Retinal pigment epithelial cell (primary cell): ENCODE results near the gene MRPL37.

Experiments
- DNase-seq: peaks from one replicate; pipeline ENCODE4 v3.0.0-alpha.2; 2010; ENCODE audit warnings: low read depth
- H3K4me3 ChIP-seq: 2 replicates; pipeline ENCODE4 v1.5.1; 2011; ENCODE audit warnings: mild to moderate bottlenecking, low read length, control low read depth, moderate library complexity
- TF ChIP-seq, protein P1 (sequence below): conservative IDR thresholded peaks from 2 replicates; pipeline ENCODE4 v1.5.1; 2011; ENCODE audit warnings: low read depth, low read length, control low read depth, inconsistent platforms

Gene MRPL37

GRCh38 chr1:54257346-54257620, 57.3 kb downstream of the MRPL37 start:
- no peak overlapping the region for H3K4me3 ChIP-seq
- TF ChIP-seq, protein P1, sequence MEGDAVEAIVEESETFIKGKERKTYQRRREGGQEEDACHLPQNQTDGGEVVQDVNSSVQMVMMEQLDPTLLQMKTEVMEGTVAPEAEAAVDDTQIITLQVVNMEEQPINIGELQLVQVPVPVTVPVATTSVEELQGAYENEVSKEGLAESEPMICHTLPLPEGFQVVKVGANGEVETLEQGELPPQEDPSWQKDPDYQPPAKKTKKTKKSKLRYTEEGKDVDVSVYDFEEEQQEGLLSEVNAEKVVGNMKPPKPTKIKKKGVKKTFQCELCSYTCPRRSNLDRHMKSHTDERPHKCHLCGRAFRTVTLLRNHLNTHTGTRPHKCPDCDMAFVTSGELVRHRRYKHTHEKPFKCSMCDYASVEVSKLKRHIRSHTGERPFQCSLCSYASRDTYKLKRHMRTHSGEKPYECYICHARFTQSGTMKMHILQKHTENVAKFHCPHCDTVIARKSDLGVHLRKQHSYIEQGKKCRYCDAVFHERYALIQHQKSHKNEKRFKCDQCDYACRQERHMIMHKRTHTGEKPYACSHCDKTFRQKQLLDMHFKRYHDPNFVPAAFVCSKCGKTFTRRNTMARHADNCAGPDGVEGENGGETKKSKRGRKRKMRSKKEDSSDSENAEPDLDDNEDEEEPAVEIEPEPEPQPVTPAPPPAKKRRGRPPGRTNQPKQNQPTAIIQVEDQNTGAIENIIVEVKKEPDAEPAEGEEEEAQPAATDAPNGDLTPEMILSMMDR, result no peak
- no peak for DNase-seq

DNA sequence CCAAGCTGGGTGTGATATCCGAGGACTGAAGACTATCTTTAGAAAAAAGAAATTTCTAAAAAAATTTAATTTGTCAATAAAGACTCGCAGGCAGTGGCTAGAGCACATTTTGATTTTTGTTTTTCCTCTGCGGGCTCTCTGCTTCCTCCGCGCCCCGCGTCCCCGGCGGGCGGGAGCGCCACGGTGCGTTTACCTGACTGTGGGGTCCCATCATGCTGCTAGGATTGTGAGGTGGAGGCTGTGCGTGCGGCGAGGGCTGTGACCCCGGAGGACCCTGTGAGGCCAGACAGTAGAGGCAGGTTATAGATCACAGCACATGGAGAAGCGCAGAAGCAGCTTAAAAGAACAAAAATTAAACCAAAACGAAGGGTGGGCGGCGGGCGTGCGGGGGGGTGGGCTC, 57.9 kb downstream of the MRPL37 start:
- TF ChIP-seq, protein P1, result no peak
- DNase-seq, result no peak
- H3K4me3 ChIP-seq, result no peak overlapping the region

DNA sequence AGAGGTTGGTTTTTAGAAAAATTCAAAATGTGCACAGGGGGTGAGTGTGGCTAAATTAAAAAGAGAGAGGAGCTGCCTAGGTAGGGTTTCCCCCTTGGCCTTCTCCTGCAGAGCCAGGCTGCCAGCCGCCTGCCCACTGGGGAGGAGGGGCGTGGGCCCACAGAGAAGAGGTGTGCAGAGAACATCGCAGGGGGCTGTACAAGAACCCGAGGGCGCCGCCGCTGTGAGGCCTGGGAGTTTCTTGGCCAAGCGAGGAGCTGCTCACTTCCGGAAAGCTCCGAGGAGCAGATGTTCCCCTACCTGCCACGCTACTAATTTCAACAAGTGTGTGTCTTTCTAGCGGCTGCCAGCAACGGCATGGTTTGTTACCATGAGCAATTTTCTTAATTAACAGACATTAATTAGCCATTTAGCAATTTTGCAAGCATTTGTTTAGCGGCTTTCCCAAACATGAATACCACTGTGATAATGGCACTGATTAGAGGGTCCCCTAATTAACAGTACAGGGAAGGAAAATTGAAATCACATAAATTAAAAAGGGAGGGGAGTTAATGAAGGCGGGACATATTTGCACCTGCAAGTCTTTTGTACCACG, 59.7 kb downstream of the MRPL37 start:
- H3K4me3 ChIP-seq, result no peak overlapping the region
- DNase-seq, result no peak
- TF ChIP-seq, protein P1, result no peak

DNA sequence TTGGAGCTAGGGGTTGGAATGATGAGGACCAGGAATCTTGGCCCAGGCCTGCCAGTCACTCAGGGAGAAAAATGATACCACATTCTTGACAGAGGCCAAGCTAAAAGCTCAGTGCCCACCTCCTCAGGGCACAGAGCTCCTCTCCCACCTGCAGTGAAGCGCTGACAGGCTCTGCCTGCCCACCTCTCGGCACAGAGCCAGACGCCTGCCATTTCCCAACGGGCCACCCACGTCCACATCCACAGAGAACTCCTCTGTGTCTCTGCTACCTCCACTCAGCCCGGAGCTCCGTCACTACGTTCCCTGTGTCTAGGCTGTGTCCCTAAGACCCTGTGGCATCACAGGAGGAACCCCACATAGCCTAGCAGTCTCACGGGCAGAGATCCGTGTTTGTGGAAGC, 60.8 kb downstream of the MRPL37 start:
- TF ChIP-seq, protein P1, result no peak
- no peak for DNase-seq
- H3K4me3 ChIP-seq, result no peak overlapping the region

- TF ChIP-seq, protein P1, result no peak
- DNase-seq, result no peak
- no peak overlapping the region for H3K4me3 ChIP-seq
Measured at GRCh38 chr1:54262244-54262643, 62.3 kb downstream of the MRPL37 start.

- DNase-seq, result no peak
- no peak overlapping the region for H3K4me3 ChIP-seq
Measured at GRCh38 chr1:54263601-54264226, 63.7 kb downstream of the MRPL37 start.

GRCh38 chr1:54265126-54265525, 65.2 kb downstream of the MRPL37 start:
- H3K4me3 ChIP-seq, result no peak overlapping the region
- TF ChIP-seq, protein P1, result no peak
- no peak for DNase-seq

More at GRCh38 chr1:54263601-54264226, 63.7 kb downstream of the MRPL37 start:
- TF ChIP-seq, protein P1, result no peak
